MCF 10A (cell line): ENCODE results near the gene TRMT11. TPM values are rescaled to one million over a fixed set of nuclear protein-coding genes. Genes with fewer than 3 reads are reported as not detected.
"Not testable (repeated sequence)": the region's sequence is repeated elsewhere in the genome, so short reads cannot be mapped to it uniquely, and the experiment has no call there.

ENCODE experiments used
- BruUV-seq: library from RNA; stranded (reverse); fragments of 400-500 nt; replicated peaks from 2 replicates; lab custom pipeline; 2021; lab: Mats Ljungman, UMichigan
- CTCF ChIA-PET: fragments of 300-600 bp; sonication (Branson Sonifier 250); formaldehyde crosslinking; extraction: SDS; loops from one replicate; lab custom pipeline; 2021; ENCODE audit warnings: antibody characterized with exemption, inconsistent platforms; lab: Yijun Ruan, JAX
- POLR2A ChIA-PET: fragments of 300-600, 350-650 bp; sonication (Branson Sonifier 250); formaldehyde crosslinking; extraction: SDS; loops from one replicate; lab custom pipeline; 2020; ENCODE audit warnings: antibody characterized with exemption, inconsistent platforms; lab: Yijun Ruan, JAX
- DNase-seq: peaks from one replicate; pipeline ENCODE4 v3.0.0-alpha.2; 2018; ENCODE audit not compliant: unreplicated experiment
- H3K27ac Mint-ChIP-seq: one replicate; pipeline ENCODE4 v1.8.0; 2022; ENCODE audit warnings: mild to moderate bottlenecking, low read depth, mixed read lengths; ENCODE audit not compliant: unreplicated experiment
- H3K27me3 Mint-ChIP-seq: one replicate; pipeline ENCODE4 v1.8.0; 2022; ENCODE audit warnings: mixed read lengths; ENCODE audit not compliant: insufficient read depth, unreplicated experiment
- H3K36me3 Mint-ChIP-seq: one replicate; pipeline ENCODE4 v1.8.0; 2022; ENCODE audit warnings: mild to moderate bottlenecking, moderate library complexity, mixed read lengths; ENCODE audit not compliant: insufficient read depth, unreplicated experiment
- H3K4me1 Mint-ChIP-seq: one replicate; pipeline ENCODE4 v1.8.0; 2022; ENCODE audit warnings: mixed read lengths; ENCODE audit not compliant: insufficient read depth, unreplicated experiment
- H3K4me3 Mint-ChIP-seq: one replicate; pipeline ENCODE4 v1.8.0; 2022; ENCODE audit warnings: mild to moderate bottlenecking, moderate library complexity, mixed read lengths; ENCODE audit not compliant: unreplicated experiment
- H3K9me3 Mint-ChIP-seq: one replicate; pipeline ENCODE4 v1.8.0; 2022; ENCODE audit warnings: mixed read lengths; ENCODE audit not compliant: unreplicated experiment
- CTCF ChIP-seq: fragments of 200-600 bp; IDR thresholded peaks from one replicate; pipeline ENCODE4 v1.8.0; 2022; ENCODE audit warnings: antibody characterized with exemption, mild to moderate bottlenecking; ENCODE audit not compliant: unreplicated experiment
- intact Hi-C: fragments of 100-400 bp; cut with micrococcal nuclease; formaldehyde crosslinking; loops from 2 replicates; pipeline ENCODE4 v1.14.1; 2022
- total RNA-seq: library from RNA; stranded (reverse); gene quantifications from 2 replicates; pipeline ENCODE4 v1.2.3, GENCODE V29; 2022

TRMT11 gene
- total RNA-seq, 1 experiment from 2014 or later, result 32.5 TPM

- H3K4me3 Mint-ChIP-seq, result no peak overlapping the region
- H3K4me1 Mint-ChIP-seq, result peaks cover 53% of the 10 kb centered on the region
- no peak for TF ChIP-seq CTCF
- DNase-seq, result no peak
- no peaks in the 10 kb centered on the region for H3K27me3 Mint-ChIP-seq
- H3K9me3 Mint-ChIP-seq, result no peaks in the 10 kb centered on the region
- no peaks in the 10 kb centered on the region for H3K36me3 Mint-ChIP-seq
- ChIA-PET CTCF (interaction anchor here (0.6 to 3.8 kb wide), 13 partner anchors 7 to 160 kb away, joined by 3 to 13 read pairs (median 5); partner anchors contain the start of genes HINT3 and NCOA7), POLR2A (interaction anchor here (0.7 to 11.4 kb wide), 10 partner anchors 8 to 974 kb away, joined by 3 to 305 read pairs (median 22); partner anchors contain the start of genes HINT3 and NCOA7)
- peak overlapping the region; percentile 11 for H3K27ac Mint-ChIP-seq
- intact Hi-C loops, result no loop called here
- BruUV-seq, result no TSS peak
These were observed 37.9 kb upstream of the TRMT11 start for GRCh38 chr6:125948455-125948854.

GRCh38 chr6:125949069-125949468 lies 37.3 kb upstream of the TRMT11 start:
- Mint-ChIP-seq H3K4me3 (no peak overlapping the region), H3K27ac (peak overlapping the region; percentile 11), H3K27me3 (no peaks in the 10 kb centered on the region), H3K9me3 (no peaks in the 10 kb centered on the region), H3K36me3 (no peaks in the 10 kb centered on the region), H3K4me1 (peaks cover 47% of the 10 kb centered on the region)
- no TSS peak for BruUV-seq
- ChIA-PET POLR2A (interaction anchor here (0.7 to 11.4 kb wide), 7 partner anchors 8 to 158 kb away, joined by 3 to 305 read pairs (median 43); partner anchors contain the start of genes HINT3 and NCOA7), CTCF (interaction anchor here (0.6 to 2.0 kb wide), 5 partner anchors 9 to 726 kb away, joined by 3 to 12 read pairs (median 6); partner anchors contain the start of gene NCOA7)
- TF ChIP-seq CTCF, result no peak
- DNase-seq, result no peak
- intact Hi-C loops, result no loop called here

GRCh38 chr6:125950293-125950692 lies 36.0 kb upstream of the TRMT11 start:
- peaks cover 47% of the 10 kb centered on the region for H3K4me1 Mint-ChIP-seq
- H3K36me3 Mint-ChIP-seq, result no peaks in the 10 kb centered on the region
- H3K9me3 Mint-ChIP-seq, result no peaks in the 10 kb centered on the region
- peak; percentile 87 for DNase-seq
- no TSS peak for BruUV-seq
- no peak for TF ChIP-seq CTCF
- POLR2A ChIA-PET, result interaction anchor here (0.6 to 8.8 kb wide), 7 partner anchors 26 to 160 kb away, joined by 3 to 68 read pairs (median 5); partner anchors contain the start of gene NCOA7
- no peak overlapping the region for H3K27ac Mint-ChIP-seq
- H3K4me3 Mint-ChIP-seq, result no peak overlapping the region
- intact Hi-C loops, result no loop called here
- H3K27me3 Mint-ChIP-seq, result no peaks in the 10 kb centered on the region
- CTCF ChIA-PET, result interaction anchor here (4.4 to 10.3 kb wide), 3 partner anchors 33 to 163 kb away, joined by 65 to 270 read pairs (median 156); partner anchors contain the start of gene NCOA7

- H3K27me3 Mint-ChIP-seq, H3K36me3 Mint-ChIP-seq, intact Hi-C loops, H3K27ac Mint-ChIP-seq, H3K9me3 Mint-ChIP-seq, DNase-seq, H3K4me3 Mint-ChIP-seq, BruUV-seq: not testable (repeated sequence)
- H3K4me1 Mint-ChIP-seq, result peaks cover 43% of the 10 kb centered on the region
- CTCF ChIA-PET, result interaction anchor here (0.6 to 10.3 kb wide), 9 partner anchors 8 to 393 kb away, joined by 3 to 270 read pairs (median 57); partner anchors contain the start of gene NCOA7
- POLR2A ChIA-PET, result interaction anchor here (0.6 to 8.8 kb wide), 15 partner anchors 26 to 170 kb away, joined by 3 to 68 read pairs (median 6); partner anchors contain the start of gene NCOA7
These were observed 35.6 kb upstream of the TRMT11 start for GRCh38 chr6:125950716-125951115.
